NCI-H226 (cell line): Measurements from ENCODE around the gene PPP6R1.

ENCODE experiments used
- DNase-seq: peaks from one replicate; pipeline ENCODE4 v3.0.0-alpha.2; 2015

Gene PPP6R1

DNA sequence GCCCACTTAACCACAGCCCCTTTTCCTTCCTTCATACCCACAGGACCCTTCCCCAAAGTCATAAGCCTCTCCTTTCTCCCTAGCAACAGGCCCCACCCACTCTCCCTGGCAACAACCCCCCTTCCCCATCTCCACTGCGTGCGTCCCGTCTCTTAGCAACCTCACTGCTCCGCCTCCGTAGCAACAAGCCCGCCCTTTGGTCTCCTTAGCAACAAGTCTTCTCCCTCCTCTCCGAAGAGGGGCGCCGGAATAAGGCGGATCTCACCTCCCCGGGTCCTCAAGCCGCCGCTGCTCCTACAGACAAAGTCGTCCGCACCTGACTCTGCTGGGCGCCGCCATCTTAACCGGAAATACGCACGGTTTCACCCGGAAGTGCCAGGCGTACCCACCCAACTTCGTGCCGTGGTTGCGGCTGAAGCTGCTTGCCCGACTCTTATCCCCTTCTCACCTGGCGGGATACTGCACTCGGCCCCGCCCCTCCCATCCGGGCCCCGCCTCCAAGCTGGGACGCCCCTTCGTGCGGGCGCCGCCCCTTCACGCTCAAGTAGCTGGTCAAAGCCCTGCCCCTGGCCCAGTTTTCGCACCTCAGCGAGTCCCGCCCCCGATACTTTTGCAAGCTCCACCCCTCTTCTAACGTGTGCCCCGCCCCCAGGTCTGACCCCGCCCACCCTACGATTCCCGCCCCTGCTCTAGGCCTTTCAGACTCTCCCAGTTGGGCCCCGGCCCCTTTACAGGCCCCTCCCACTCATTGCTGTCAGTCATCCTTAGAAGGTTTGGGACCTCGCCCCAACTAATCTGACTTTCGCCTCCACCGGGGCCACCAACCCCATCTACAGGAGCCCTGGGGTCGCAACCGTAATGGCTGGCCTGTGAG is 21.2 kb upstream of the PPP6R1 start, which contains the start of gene HSPBP1:
TSS of gene HSPBP1 (minus strand) at position 341 of the 874 bp plus-strand sequence. CDS start 502 bp downstream, outside the sequence.
- peak; percentile 98 for DNase-seq

DNA sequence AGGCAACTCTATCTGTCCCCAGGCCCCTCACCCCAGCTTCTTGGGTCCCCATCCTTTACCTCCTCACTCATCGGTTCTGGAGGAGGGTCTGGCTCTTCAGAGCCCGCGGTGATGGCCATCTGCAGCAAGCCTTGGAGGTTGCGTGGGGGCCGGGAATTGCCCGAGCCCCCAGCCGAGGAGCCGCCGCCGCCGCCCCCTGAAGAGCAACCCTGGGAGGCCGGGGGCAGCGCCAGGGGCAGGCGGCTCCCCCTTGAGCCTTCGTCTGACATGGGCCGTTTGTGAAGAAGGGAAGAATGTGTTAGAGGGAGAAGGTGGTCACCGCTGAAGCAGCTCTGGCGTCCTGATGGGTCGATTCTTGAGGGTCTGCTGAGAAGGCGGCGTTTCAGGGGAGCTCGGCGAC is 20.5 kb upstream of the PPP6R1 start:
- no peak for DNase-seq

DNA sequence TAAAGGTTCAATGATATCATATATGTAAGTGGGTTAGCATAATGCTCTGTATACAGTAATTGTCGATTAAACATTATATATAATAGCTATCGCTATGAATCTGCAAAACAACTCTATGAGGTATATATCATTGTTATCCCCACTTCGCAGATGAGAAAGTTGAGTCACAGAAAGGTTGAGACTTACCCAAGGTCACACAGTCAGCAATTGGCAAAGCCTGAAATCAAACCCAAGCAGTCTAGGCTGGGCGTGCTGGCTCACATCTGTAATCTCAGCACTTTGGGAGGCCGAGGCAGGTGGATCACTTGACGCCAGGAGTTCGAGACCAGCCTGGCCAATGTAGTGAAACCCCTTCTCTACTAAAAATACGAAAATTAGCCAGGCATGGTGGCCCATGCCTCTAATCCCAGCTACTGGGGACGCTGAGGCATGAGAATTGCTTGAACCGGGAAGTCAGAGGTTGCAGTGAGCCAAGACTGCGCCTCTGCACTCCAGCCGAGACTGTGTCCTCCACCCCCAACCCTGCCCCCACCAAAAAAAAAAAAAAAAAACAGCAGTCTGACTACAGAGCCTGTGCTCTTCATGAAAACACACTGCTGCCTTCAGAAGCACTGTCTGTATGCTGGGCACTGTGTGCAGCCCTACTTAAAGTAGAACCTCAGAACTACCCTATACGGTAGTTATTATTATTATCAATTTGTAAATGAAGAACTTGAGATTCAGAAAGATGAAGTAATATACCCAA is 19.7 kb upstream of the PPP6R1 start:
- no peak for DNase-seq

DNA sequence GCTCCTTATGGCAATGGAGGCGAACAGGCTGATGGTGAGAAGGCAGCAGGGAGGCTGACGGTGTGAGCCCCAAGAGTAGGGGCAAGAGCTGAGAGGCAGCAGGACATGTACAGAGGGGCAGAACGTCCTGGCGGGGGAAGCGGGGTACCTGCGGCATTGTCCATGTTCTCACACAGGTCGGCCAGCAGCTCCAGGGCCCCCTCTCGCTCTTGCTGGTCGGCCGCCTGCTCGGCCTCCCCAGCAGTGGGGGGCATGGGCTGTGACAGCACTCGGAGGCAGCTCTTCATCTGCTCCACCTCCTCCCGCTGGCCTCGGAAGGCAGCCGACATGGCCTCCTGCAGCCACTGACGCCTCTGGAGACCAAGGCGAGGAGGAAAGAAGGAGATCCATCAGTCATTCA is 18.7 kb upstream of the PPP6R1 start:
- DNase-seq, result no peak

DNA sequence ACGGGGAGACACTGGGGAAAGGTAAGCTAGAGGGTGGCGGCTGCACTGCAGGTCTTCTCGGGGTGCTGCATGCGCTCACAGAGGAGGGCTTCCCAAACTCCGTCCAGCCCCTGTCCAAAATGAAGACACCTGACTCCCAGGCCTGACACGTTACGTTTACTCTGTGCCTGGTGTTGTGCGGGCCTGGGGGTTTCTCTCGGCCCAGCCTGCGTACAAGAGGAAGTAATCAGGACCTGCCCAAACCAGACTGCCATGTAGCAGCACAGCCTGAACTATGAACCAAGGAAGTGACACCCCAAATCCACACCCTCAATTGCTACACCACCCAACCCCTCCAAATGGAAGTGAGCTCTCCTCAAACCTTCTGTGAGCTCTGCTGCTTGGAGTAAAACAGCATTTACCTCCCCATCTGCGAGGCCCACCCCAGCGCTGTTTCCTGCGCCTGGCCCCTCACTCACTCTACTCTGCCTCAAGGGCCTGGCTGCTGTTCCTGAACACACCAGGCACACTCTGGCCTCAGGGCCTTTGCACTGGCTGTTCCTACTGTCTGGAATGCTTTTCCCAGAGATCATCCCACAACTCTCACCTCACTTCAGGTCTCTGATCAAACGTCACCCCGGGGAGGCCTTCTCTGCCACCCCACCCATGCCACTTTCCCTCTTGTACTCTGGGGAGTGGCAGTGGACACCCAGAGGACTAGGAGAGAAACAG is 18.1 kb upstream of the PPP6R1 start:
- DNase-seq, result no peak

DNA sequence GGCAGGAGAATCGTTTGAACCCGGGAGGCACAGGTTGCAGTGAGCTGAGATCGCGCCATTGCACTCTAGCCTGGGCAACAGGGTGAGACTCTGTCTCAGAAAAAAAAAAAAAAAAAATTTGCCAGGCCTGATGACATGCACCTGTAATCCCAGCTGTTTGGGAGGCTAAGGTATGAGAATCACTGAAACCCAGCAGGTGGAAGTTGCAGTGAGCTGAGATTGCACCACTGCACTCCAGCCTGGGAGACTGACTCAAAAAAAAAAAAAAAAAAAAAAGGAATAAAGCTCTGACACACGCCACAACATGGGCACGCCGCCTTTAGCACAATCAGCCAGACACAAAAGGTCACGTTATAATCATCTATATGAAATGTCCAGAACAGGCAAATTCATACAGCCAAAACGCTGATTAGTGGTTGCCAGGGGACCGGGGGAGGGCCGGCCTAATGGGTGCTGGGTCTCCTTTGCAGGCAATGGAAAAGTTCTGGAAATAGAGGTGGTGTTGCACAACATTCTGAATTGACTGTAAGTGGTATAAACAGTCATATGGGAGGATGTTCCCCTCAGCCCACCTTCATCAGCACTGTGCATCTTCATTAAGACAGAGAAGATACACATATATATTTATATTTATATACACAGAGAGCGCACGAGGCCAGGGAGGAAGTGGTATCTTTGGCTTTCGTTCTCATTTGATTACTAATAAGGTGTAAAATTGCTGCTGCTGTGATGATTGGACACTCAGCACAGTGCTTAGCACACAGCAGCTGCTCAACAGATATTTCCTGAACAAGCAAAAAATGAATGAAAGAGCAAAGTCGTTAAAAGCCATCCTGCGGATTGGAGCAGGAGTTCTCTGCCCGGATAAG is 17.3 kb upstream of the PPP6R1 start:
- DNase-seq, result no peak

DNA sequence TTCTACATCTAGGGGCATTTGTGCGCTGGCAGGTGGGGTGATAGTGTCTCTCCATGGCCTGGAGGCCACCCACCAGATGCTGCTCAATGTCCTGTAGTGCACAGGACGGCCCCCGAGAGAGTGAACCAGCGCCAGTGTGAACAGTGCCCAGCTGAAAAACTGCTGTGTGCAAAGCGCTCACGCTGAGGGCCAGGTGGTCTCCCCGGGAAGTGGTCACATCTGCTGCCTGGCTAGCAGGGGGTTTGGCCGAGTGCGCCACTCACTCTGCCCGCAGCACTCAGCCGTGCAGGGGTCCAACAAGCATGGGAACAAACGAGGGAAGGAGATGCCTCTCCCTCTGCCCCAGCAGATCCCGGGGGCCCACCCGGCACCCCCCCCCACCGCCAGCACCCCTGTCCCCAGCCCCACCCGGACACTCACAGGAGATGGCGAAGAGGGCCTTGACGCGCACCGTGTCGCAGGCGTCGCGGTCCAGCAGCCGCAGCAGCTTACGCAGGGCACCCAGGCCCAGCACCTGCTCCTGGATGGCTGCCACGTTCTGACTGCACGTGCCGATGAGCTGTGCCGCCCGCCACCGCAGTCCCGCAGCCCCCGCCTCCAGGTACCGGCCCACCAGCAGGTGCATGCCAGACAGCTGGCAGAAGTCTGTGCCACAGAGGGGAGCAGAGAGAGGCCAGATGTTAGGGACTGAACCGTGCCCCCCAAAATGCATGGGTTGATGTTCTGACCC is 15.3 kb upstream of the PPP6R1 start:
- no peak for DNase-seq

DNA sequence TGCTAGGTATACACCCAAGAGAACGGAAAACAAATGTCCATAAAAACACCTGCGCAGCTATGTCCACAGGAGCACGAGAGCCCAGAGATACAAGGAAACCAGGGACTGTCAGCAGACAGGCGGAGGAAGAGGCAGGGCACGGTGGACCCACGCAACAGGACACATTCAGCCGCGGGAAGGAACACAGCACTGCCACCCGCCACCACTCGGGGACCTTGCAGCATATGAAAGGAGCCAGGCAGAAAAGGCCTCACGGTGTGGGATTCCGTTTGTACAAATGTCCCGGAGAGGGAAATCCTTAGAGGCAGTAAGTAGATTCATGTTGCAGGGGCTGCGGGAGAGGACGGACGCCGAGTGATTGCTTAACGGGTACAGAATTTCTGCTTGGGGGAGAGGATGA is 13.3 kb upstream of the PPP6R1 start:
- no peak for DNase-seq

DNA sequence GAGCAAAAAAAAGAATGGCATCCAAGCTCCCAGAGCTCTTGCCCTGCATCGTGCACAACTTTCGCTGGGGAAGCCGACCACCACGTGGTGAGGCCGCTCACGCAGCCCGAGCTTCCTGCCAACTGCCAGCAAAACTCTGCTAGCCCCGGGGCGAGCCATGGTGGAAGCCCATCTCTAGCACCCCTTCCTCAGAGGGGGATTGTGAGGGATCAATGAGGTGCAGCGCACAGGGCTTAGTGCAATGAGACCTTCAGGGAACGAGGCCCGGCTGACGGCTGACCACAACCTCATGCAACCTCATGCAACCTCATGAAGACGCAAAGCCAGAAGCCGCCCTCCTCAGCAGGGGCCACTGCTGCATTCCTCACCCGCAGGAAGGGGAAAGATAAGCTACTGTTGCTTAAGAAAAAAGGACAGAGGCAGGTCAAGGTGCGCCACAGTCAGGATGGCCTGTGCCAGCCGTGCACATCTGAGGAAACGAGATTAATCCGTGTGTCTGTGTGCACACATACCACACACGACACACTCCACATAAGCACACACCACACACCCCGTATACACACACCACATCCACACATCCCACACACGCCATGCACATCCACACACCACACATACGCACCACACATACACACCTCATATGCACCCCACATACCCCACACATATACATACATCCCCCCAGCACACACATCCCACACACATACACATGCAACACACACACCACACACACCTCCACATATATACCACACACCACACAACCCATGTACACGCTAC is 11.5 kb upstream of the PPP6R1 start:
- DNase-seq, result no peak

DNA sequence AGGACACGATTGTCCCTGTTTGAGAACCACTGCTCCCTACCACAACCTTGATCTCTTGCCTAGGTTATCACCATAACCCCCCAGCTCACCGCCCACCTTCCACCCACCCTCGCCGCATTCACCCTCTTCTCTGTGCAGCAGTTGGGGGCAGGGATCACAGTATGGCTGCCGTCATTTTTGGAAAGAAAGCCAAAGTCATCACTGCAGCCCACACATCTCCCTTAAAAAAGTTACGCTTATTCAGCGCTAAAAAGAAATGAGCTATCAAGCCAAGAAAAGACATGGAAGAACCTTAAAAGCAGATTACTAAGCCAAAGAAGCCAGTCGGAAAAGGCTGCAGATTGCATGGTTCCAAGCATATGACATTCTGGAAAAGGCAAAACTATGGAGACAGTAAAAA is 10.5 kb upstream of the PPP6R1 start:
- DNase-seq, result no peak

DNA sequence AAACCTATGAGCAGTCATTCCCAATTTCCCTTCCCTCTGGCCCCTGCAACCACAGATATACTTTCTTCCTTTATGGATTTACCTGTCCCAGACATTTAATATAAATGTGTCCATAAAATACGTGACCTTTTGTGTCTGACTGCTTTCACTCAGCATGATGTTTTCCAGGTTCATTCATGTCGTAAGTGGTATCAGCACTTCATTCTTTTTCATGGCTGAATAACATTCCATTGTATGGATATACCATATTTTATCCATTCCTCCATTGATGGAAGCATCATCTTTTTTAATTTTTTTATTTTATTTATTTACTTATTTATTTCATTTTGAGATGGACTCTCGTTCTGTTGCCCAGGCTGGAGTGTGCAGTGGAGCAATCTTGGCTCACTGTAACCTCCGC is 8.0 kb upstream of the PPP6R1 start:
- DNase-seq, result no peak

DNA sequence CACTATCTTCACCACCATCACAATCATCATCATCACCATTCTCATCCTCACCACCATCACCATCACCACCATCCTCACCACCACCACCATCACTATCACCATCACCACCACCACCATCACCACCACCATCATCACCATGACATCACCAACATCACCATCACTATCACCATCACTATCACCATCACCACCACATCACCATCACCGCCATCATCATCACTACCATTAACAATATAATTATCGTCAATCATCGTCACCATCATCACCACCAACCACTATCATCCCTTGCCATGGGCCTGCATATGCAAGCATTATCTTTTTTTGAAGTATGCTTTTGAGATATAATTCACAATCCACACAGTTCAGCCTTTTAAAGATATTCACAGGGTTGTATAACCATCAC is 7.6 kb upstream of the PPP6R1 start:
- DNase-seq, result no peak

DNA sequence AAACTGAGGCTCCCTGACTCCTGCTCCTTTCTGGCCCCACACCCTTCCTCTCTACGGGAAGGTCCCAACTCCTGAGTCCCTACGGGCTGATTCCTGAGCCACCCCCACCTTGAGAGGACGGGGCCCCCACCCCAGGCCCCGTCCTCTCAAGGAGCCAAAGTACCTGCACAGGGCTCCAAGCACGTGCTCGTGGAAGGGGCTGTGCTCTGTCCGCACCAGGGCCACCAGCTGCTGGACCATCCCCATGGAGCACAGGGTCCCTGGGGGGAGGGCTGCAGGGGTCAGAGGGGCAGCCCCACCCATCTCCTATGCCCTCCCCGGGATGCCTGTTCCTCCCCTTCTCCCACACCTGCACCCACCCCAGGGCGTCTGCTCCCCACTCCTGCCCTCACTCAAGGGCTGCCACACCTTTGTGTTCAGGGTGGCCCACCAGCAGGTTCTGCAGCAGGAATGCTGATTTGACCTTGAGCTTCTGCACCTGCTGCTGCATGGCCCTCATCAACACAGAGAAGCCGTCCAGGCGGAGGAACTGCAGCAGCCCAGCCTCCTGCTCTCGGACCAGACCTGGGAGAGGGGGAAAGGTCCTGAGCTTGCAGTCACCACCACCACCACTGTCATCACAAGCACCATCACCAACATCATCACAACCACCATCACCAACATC is 7.0 kb upstream of the PPP6R1 start:
- no peak for DNase-seq

DNA sequence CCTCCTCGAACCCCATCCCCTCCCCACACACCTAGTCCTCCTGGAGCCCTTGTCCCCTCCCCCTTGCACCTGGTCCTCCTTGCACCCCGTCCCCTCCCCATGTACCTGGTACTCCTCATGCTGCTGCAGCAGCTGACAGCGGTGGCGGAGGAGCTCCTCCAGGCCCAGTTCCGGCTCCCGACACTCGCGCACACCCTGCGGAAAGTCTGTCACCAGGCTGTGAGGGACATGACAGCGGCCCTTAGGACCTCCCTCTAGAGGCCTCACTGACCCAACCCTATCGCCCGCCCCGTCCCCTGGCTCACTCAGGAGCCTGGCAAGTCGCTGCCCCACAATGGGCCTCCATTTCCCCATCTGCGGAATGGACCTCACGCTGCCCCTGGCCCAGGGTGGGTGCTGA is 6.4 kb upstream of the PPP6R1 start:
- no peak for DNase-seq

DNA sequence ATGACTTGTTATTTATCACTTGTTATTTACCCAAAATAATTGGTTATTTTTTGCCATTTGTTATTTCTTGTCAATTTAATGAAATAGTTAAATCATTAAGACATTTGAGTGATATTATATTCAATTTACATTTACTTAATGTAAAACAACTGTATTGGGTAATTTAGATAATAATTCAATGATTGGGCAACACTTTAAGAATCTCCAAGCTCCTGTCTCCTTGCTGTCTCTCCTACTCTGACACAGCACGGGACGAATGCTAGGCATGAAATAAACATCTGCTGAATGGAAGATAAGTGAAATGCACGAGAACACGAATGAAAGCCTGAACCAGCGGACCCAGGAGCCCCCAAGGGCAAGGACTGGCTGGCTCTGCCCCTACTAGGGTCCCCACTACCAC is 5.7 kb upstream of the PPP6R1 start:
- DNase-seq, result no peak

DNA sequence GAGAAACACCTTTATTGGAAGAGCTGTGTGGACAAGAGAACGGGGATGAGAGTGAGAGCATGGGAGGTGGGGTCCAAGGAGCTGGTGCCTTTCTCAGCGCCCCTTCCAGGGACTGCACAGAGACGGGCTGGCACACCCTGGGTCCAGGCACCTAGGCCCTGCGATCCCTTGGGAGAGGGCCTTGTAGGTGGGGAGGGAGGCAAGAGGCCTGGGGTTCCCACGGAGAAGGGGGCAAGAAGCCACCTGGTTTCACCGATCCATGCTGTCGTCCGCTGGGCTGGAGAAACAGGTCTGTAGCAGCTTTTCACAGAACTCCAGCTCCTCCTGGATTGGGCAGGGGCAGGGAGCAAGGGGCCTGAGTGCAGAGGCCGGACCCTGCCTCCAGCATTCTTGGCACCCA is 3.5 kb upstream of the PPP6R1 start:
- no peak for DNase-seq

DNA sequence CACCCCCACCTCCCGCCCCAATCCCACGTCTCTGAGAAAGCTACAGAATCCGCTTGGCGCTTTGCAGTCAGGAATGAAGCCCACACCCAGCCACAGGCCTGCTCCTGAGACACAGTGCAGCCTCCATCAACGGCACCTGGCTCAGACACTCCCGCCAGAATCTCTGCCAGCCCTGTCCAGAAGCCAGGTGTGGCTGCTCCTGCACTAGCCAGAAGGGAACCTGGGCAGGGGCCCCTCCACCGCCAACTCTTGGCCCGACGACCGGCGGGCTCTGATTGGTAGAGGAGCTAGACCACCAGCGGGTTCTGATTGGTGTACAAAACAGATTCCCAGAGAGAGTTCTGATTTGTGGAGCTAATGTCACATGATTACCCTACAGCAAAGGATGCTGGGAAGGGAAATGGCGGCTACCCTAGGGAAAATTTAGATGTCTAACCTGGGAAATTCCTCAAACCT is 2.9 kb upstream of the PPP6R1 start:
- DNase-seq, result no peak

DNA sequence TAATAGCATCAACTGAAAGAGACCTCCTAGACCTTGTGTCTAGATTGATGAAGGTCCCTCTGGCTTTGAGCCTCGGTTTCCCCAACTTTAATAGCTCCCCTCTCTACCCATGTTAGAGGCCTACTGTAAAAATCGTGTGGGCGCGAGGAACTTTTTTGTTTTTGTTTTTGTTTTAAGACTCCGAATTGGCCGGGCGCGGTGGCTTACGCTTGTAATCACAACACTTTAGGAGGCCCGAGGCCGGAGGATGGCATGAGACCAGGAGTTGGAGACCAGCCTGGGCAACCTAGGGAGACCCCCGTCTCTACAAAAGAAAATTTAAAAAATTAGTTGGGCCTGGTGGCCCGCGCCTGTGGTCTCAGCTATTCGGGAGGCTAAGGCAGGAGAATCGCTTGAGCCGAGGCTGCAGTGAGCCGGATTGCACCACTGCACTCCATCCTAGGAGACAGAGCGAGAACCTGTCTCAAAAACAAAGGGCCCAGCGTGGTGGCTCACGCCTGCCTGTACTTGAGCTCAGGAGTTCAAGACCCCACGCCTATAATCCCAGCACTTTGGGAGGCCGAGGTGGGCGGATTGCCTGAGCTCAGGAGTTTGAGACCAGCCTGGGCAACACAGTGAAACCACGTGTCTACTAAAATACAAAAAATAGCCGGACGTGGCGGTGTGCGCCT is 858 bp upstream of the PPP6R1 start:
- no peak for DNase-seq

DNA sequence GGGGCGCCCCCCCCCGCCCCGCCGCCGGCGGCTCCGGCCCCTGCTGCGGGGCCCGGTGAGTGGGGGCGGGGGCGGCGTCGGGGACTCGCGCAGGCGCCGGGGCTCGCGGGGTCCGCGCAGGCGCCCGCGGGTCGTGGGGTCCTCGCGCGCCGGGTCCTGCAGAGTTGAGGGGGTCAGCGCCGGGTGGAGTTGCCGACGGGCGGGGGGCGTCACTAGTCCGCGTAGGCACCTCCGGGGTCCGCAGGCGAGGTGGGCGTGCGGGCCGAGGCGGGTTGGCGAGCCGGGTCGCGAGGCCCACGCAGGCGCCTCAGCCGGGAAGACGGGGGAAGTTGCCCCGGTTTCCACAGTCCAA is 365 bp downstream of the PPP6R1 start:
- no peak for DNase-seq
